Neuron (in vitro differentiated cells): Measurements from ENCODE around the gene PITPNC1.
"Not testable (repeated sequence)": the region's sequence is repeated elsewhere in the genome, so short reads cannot be mapped to it uniquely, and the experiment has no call there.

ENCODE experiments used
- H2AFZ ChIP-seq: one replicate; pipeline ENCODE4 v1.6.1; 2013; ENCODE audit warnings: low read depth, mild to moderate bottlenecking, inconsistent platforms, low read length, moderate library complexity
- H3K27me3 ChIP-seq: one replicate; pipeline ENCODE4 v1.6.1; 2013; ENCODE audit warnings: low read length; ENCODE audit not compliant: insufficient read depth
- H3K36me3 ChIP-seq: one replicate; pipeline ENCODE4 v1.6.1; 2013; ENCODE audit warnings: low read length; ENCODE audit not compliant: insufficient read depth
- H3K4me1 ChIP-seq: one replicate; pipeline ENCODE4 v1.6.1; 2013; ENCODE audit warnings: low read length; ENCODE audit not compliant: insufficient read depth
- H3K4me3 ChIP-seq: 2 replicates; pipeline ENCODE4 v1.5.1; 2013; ENCODE audit warnings: mild to moderate bottlenecking, low read length, moderate library complexity
- H3K9me3 ChIP-seq: one replicate; pipeline ENCODE4 v1.6.1; 2013; ENCODE audit warnings: low read length

The PITPNC1 gene

GRCh38 chr17:67488161-67488560, 111.1 kb downstream of the PITPNC1 start:
- no peaks in the 10 kb centered on the region for H3K27me3 ChIP-seq
- H3K4me3 ChIP-seq = no peak overlapping the region
- H3K9me3 ChIP-seq = peaks cover 3% of the 10 kb centered on the region
- peaks cover 24% of the 10 kb centered on the region for H3K4me1 ChIP-seq
- H3K36me3 ChIP-seq = no peaks in the 10 kb centered on the region
- no peak overlapping the region for H2AFZ ChIP-seq

GRCh38 chr17:67488768-67489167, 111.7 kb downstream of the PITPNC1 start:
- no peak overlapping the region for H3K4me3 ChIP-seq
- H3K27me3 ChIP-seq = no peaks in the 10 kb centered on the region
- H3K9me3 ChIP-seq = peaks cover 3% of the 10 kb centered on the region
- H2AFZ ChIP-seq = no peak overlapping the region
- H3K36me3 ChIP-seq = no peaks in the 10 kb centered on the region
- peaks cover 30% of the 10 kb centered on the region for H3K4me1 ChIP-seq

GRCh38 chr17:67489273-67489672, 112.2 kb downstream of the PITPNC1 start:
- peaks cover 33% of the 10 kb centered on the region for H3K4me1 ChIP-seq
- H3K4me3 ChIP-seq = no peak overlapping the region
- no peaks in the 10 kb centered on the region for H3K27me3 ChIP-seq
- peaks cover 3% of the 10 kb centered on the region for H3K9me3 ChIP-seq
- H2AFZ ChIP-seq = no peak overlapping the region
- no peaks in the 10 kb centered on the region for H3K36me3 ChIP-seq

- H3K27me3 ChIP-seq = no peaks in the 10 kb centered on the region
- no peak overlapping the region for H2AFZ ChIP-seq
- H3K4me3 ChIP-seq = no peak overlapping the region
- H3K36me3 ChIP-seq = no peaks in the 10 kb centered on the region
- peaks cover 33% of the 10 kb centered on the region for H3K4me1 ChIP-seq
- peaks cover 3% of the 10 kb centered on the region for H3K9me3 ChIP-seq
These were observed 113.4 kb downstream of the PITPNC1 start for GRCh38 chr17:67490471-67490870.

GRCh38 chr17:67491009-67491680, 114.1 kb downstream of the PITPNC1 start:
- peaks cover 33% of the 10 kb centered on the region for H3K4me1 ChIP-seq
- no peak overlapping the region for H2AFZ ChIP-seq
- no peak overlapping the region for H3K4me3 ChIP-seq
- no peaks in the 10 kb centered on the region for H3K27me3 ChIP-seq
- peaks cover 3% of the 10 kb centered on the region for H3K9me3 ChIP-seq
- no peaks in the 10 kb centered on the region for H3K36me3 ChIP-seq

GRCh38 chr17:67491681-67492024, 114.6 kb downstream of the PITPNC1 start:
- no peak overlapping the region for H2AFZ ChIP-seq
- H3K27me3 ChIP-seq = no peaks in the 10 kb centered on the region
- H3K9me3 ChIP-seq = peaks cover 3% of the 10 kb centered on the region
- no peak overlapping the region for H3K4me3 ChIP-seq
- H3K4me1 ChIP-seq = peaks cover 33% of the 10 kb centered on the region
- no peaks in the 10 kb centered on the region for H3K36me3 ChIP-seq

- Histone ChIP-seq H3K9me3 (peaks cover 3% of the 10 kb centered on the region), H3K36me3 (no peaks in the 10 kb centered on the region), H2AFZ (no peak overlapping the region), H3K4me1 (peaks cover 33% of the 10 kb centered on the region), H3K27me3 (no peaks in the 10 kb centered on the region), H3K4me3 (no peak overlapping the region)
These were observed 115.2 kb downstream of the PITPNC1 start for GRCh38 chr17:67492251-67492740.

GRCh38 chr17:67492824-67493517, 115.9 kb downstream of the PITPNC1 start:
- no peaks in the 10 kb centered on the region for H3K27me3 ChIP-seq
- H3K4me1 ChIP-seq = peaks cover 30% of the 10 kb centered on the region
- H3K9me3 ChIP-seq = peaks cover 3% of the 10 kb centered on the region
- no peak overlapping the region for H2AFZ ChIP-seq
- H3K4me3 ChIP-seq = no peak overlapping the region
- no peaks in the 10 kb centered on the region for H3K36me3 ChIP-seq

- Histone ChIP-seq H3K27me3 (no peaks in the 10 kb centered on the region), H3K4me3 (no peak overlapping the region), H3K36me3 (no peaks in the 10 kb centered on the region), H3K4me1 (peaks cover 30% of the 10 kb centered on the region), H2AFZ (no peak overlapping the region), H3K9me3 (peaks cover 3% of the 10 kb centered on the region)
These were observed 116.7 kb downstream of the PITPNC1 start for GRCh38 chr17:67493812-67494211.

- not testable (repeated sequence) for H3K36me3 ChIP-seq, H3K9me3 ChIP-seq, H3K4me3 ChIP-seq, H3K27me3 ChIP-seq, H2AFZ ChIP-seq
- H3K4me1 ChIP-seq = peaks cover 27% of the 10 kb centered on the region
These were observed 118.5 kb downstream of the PITPNC1 start for GRCh38 chr17:67495534-67495933.

- Histone ChIP-seq H3K36me3 (no peaks in the 10 kb centered on the region), H3K27me3 (no peaks in the 10 kb centered on the region), H3K4me3 (no peak overlapping the region), H3K9me3 (no peaks in the 10 kb centered on the region), H2AFZ (no peak overlapping the region), H3K4me1 (peaks cover 20% of the 10 kb centered on the region)
These were observed 119.2 kb downstream of the PITPNC1 start for GRCh38 chr17:67496286-67496685.

- Histone ChIP-seq H3K9me3 (no peaks in the 10 kb centered on the region), H3K4me1 (no peaks in the 10 kb centered on the region), H2AFZ (no peak overlapping the region), H3K27me3 (no peaks in the 10 kb centered on the region), H3K36me3 (no peaks in the 10 kb centered on the region), H3K4me3 (no peak overlapping the region)
These were observed 122.6 kb downstream of the PITPNC1 start for GRCh38 chr17:67499685-67500084.

- no peaks in the 10 kb centered on the region for H3K27me3 ChIP-seq
- H3K4me3 ChIP-seq = no peak overlapping the region
- no peaks in the 10 kb centered on the region for H3K4me1 ChIP-seq
- no peaks in the 10 kb centered on the region for H3K36me3 ChIP-seq
- H3K9me3 ChIP-seq = no peaks in the 10 kb centered on the region
- no peak overlapping the region for H2AFZ ChIP-seq
These were observed 123.2 kb downstream of the PITPNC1 start for GRCh38 chr17:67500261-67500660.
